GM12878 (cell line): ENCODE data around the gene RINL.

ENCODE experiments used
- BHLHE40 ChIP-seq, 2 experiments: fragments of 450-650 bp in 1 of 2; IDR thresholded peaks; 2 replicates each; pipeline ENCODE4 v1.6.1; 2011 to 2017; ENCODE audit warnings: low read depth in 2 of 2, borderline replicate concordance in 1 of 2, improper control_type of control experiment in 1 of 2, low read length in 1 of 2, mild to moderate bottlenecking in 1 of 2
- ESRRA ChIP-seq: IDR thresholded peaks from 2 replicates; pipeline ENCODE4 v1.6.1; 2012; ENCODE audit warnings: mild to moderate bottlenecking, low read length, improper control_type of control experiment
- EZH2 ChIP-seq: IDR thresholded peaks from 2 replicates; pipeline ENCODE4 v1.6.1; 2012; ENCODE audit warnings: low read depth, mild to moderate bottlenecking, control low read depth, inconsistent platforms, low read length, borderline replicate concordance; ENCODE audit not compliant: control insufficient read depth
- HDAC6 ChIP-seq: fragments of 200-600 bp; sonication (generic); IDR thresholded peaks from one replicate; pipeline ENCODE4 v1.8.0; 2017; ENCODE audit warnings: antibody characterized with exemption; ENCODE audit not compliant: unreplicated experiment
- MTA3 ChIP-seq: IDR thresholded peaks from 2 replicates; pipeline ENCODE4 v1.6.1; 2012; ENCODE audit warnings: low read length, inconsistent platforms, borderline replicate concordance
- NR2C1 ChIP-seq: fragments of 450-650 bp; IDR thresholded peaks from 2 replicates; pipeline ENCODE4 v1.6.1; 2017; ENCODE audit warnings: antibody characterized with exemption, mild to moderate bottlenecking, moderate library complexity
- POLR2A ChIP-seq: IDR thresholded peaks from 2 replicates; pipeline ENCODE4 v1.6.1; 2011; ENCODE audit warnings: low read depth, mild to moderate bottlenecking, low read length
- RAD21 ChIP-seq: IDR thresholded peaks from 2 replicates; pipeline ENCODE4 v1.6.1; 2011; ENCODE audit warnings: mild to moderate bottlenecking, low read depth, low read length, moderate library complexity; ENCODE audit not compliant: insufficient read depth
- TCF12 ChIP-seq: IDR thresholded peaks from 2 replicates; pipeline ENCODE4 v1.6.1; 2011; ENCODE audit warnings: low read depth, mild to moderate bottlenecking, low read length
- ZNF217 ChIP-seq: fragments of 450-650 bp; IDR thresholded peaks from 2 replicates; pipeline ENCODE4 v1.6.1; 2017; ENCODE audit warnings: antibody characterized with exemption, mild to moderate bottlenecking
- TF ChIP-seq, protein P1 (sequence below): IDR thresholded peaks from 2 replicates; pipeline ENCODE4 v1.6.1; 2012; ENCODE audit warnings: mild to moderate bottlenecking, low read depth, low read length
- TF ChIP-seq, protein P2 (sequence below): IDR thresholded peaks from 2 replicates; pipeline ENCODE4 v1.6.1; 2011; ENCODE audit warnings: low read depth, low read length, improper control_type of control experiment, borderline replicate concordance
- TF ChIP-seq, protein P3 (sequence below), 3 experiments: IDR thresholded peaks in 2 of 3; conservative IDR thresholded peaks in 1 of 3; 2 replicates each; pipeline ENCODE4 v1.5.1; 2011; ENCODE audit warnings: low read depth in 3 of 3, low read length in 3 of 3, mild to moderate bottlenecking in 3 of 3, control low read depth in 2 of 3, moderate library complexity in 2 of 3, inconsistent platforms in 1 of 3, mixed read lengths in 1 of 3; ENCODE audit not compliant: control insufficient read depth in 2 of 3, insufficient read depth in 1 of 3; ENCODE audit errors: extremely low read depth in 1 of 3
- TF ChIP-seq, protein P4 (sequence below): IDR thresholded peaks from 2 replicates; pipeline ENCODE4 v1.6.1; 2012; ENCODE audit warnings: low read depth, low read length, improper control_type of control experiment

DNA sequence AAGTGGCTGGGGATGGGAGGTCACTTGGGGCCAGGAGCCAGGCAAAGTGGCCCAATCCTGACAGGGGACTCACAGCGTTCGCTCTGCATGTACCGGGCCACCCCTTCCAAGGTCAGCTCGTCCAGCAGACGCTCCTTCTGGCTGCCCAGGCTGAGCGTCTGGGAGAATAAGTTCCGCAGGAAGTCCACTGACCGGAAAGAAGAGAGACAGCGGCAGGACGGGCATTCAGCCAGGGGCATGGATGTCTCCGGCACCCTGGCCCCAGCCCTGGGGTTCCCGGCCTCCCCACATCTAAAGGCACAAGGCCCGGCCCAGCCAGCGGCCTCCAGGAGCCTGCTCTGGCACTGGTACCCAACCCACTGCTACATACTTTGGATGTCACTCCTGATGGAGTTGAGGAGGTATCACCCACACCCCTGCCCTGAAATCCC is 15.3 kb upstream of the RINL start:
- TF ChIP-seq, protein P1, sequence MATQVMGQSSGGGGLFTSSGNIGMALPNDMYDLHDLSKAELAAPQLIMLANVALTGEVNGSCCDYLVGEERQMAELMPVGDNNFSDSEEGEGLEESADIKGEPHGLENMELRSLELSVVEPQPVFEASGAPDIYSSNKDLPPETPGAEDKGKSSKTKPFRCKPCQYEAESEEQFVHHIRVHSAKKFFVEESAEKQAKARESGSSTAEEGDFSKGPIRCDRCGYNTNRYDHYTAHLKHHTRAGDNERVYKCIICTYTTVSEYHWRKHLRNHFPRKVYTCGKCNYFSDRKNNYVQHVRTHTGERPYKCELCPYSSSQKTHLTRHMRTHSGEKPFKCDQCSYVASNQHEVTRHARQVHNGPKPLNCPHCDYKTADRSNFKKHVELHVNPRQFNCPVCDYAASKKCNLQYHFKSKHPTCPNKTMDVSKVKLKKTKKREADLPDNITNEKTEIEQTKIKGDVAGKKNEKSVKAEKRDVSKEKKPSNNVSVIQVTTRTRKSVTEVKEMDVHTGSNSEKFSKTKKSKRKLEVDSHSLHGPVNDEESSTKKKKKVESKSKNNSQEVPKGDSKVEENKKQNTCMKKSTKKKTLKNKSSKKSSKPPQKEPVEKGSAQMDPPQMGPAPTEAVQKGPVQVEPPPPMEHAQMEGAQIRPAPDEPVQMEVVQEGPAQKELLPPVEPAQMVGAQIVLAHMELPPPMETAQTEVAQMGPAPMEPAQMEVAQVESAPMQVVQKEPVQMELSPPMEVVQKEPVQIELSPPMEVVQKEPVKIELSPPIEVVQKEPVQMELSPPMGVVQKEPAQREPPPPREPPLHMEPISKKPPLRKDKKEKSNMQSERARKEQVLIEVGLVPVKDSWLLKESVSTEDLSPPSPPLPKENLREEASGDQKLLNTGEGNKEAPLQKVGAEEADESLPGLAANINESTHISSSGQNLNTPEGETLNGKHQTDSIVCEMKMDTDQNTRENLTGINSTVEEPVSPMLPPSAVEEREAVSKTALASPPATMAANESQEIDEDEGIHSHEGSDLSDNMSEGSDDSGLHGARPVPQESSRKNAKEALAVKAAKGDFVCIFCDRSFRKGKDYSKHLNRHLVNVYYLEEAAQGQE = no peak
- TF ChIP-seq MTA3 (no peak), EZH2 (no peak), ZNF217 (no peak), ESRRA (no peak), TCF12 (no peak), BHLHE40 (IDR thresholded peaks at IDR 0.05; ENCODE audit: borderline replicate concordance in 1 of 2, low read depth in 2 of 2, low read length in 1 of 2) (no peak), HDAC6 (no peak), POLR2A (no peak), NR2C1 (no peak), RAD21 (no peak)
- TF ChIP-seq, protein P2, sequence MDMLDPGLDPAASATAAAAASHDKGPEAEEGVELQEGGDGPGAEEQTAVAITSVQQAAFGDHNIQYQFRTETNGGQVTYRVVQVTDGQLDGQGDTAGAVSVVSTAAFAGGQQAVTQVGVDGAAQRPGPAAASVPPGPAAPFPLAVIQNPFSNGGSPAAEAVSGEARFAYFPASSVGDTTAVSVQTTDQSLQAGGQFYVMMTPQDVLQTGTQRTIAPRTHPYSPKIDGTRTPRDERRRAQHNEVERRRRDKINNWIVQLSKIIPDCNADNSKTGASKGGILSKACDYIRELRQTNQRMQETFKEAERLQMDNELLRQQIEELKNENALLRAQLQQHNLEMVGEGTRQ = no peak
- TF ChIP-seq, protein P3, sequence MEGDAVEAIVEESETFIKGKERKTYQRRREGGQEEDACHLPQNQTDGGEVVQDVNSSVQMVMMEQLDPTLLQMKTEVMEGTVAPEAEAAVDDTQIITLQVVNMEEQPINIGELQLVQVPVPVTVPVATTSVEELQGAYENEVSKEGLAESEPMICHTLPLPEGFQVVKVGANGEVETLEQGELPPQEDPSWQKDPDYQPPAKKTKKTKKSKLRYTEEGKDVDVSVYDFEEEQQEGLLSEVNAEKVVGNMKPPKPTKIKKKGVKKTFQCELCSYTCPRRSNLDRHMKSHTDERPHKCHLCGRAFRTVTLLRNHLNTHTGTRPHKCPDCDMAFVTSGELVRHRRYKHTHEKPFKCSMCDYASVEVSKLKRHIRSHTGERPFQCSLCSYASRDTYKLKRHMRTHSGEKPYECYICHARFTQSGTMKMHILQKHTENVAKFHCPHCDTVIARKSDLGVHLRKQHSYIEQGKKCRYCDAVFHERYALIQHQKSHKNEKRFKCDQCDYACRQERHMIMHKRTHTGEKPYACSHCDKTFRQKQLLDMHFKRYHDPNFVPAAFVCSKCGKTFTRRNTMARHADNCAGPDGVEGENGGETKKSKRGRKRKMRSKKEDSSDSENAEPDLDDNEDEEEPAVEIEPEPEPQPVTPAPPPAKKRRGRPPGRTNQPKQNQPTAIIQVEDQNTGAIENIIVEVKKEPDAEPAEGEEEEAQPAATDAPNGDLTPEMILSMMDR (IDR thresholded peaks at IDR 0.05 in 2 of 3, conservative IDR thresholded peaks at IDR 0.05 in 1 of 3; ENCODE audit: control insufficient read depth in 2 of 3, extremely low read depth in 1 of 3, insufficient read depth in 1 of 3, low read depth in 3 of 3, low read length in 3 of 3) = no peak
- TF ChIP-seq, protein P4, sequence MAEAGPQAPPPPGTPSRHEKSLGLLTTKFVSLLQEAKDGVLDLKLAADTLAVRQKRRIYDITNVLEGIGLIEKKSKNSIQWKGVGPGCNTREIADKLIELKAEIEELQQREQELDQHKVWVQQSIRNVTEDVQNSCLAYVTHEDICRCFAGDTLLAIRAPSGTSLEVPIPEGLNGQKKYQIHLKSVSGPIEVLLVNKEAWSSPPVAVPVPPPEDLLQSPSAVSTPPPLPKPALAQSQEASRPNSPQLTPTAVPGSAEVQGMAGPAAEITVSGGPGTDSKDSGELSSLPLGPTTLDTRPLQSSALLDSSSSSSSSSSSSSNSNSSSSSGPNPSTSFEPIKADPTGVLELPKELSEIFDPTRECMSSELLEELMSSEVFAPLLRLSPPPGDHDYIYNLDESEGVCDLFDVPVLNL = no peak
